Suprapubic skin (tissue), 4 donors: ENCODE data around the gene SH2D6.

ENCODE experiments used
- CTCF ChIP-seq, 2 donors: fragments of 200-600 bp in 1 of 2; fragments of 450-650 bp in 1 of 2; sonication (generic) in 1 of 2; IDR thresholded peaks; one replicate each; pipeline ENCODE4 v1.5.1; 2016 to 2019; ENCODE audit warnings: antibody characterized with exemption in 2 of 2, mild to moderate bottlenecking in 1 of 2, moderate library complexity in 1 of 2
- EP300 ChIP-seq: sonication (generic); formaldehyde crosslinking; IDR thresholded peaks from one replicate; pipeline ENCODE4 v1.6.1; 2017; ENCODE audit warnings: antibody characterized with exemption
- POLR2AphosphoS5 ChIP-seq, 3 donors: sonication (generic); formaldehyde crosslinking; IDR thresholded peaks; one replicate each; pipeline ENCODE4 v1.6.1; 2017; ENCODE audit warnings: antibody characterized with exemption in 3 of 3

GRCh38 chr2:85475799-85476490, 57.4 kb downstream of the SH2D6 start:
- TF ChIP-seq CTCF (IDR thresholded peaks at IDR 0.05) (no peak), POLR2AphosphoS5 (IDR thresholded peaks at IDR 0.05) (no peak), EP300 (no peak)
